AG09309 (cell line): Measurements from ENCODE around the gene PYGM.

ENCODE experiments used
- DNase-seq: peaks from one replicate; pipeline ENCODE4 v3.0.0-alpha.2; 2010; ENCODE audit warnings: low read depth
- H3K4me3 ChIP-seq: 2 replicates; pipeline ENCODE4 v1.5.1; 2011; ENCODE audit warnings: mild to moderate bottlenecking, low read depth, low read length, moderate library complexity; ENCODE audit not compliant: control insufficient read depth
- CTCF ChIP-seq: IDR thresholded peaks from 2 replicates; pipeline ENCODE4 v1.5.1; 2011; ENCODE audit warnings: mild to moderate bottlenecking, low read depth, low read length, inconsistent platforms; ENCODE audit not compliant: insufficient read depth, control insufficient read depth; ENCODE audit errors: missing control alignments

Gene PYGM

GRCh38 chr11:64697663-64698375, 62.0 kb downstream of the PYGM start:
- no peak overlapping the region for H3K4me3 ChIP-seq
- TF ChIP-seq CTCF: no peak
- DNase-seq: no peak
